HG02798 (cell line): ENCODE measurements around the gene PHF13.
"Not testable (repeated sequence)": the region's sequence is repeated elsewhere in the genome, so short reads cannot be mapped to it uniquely, and the experiment has no call there.

Source experiments
- ATAC-seq: cut with Tn5 transposase; IDR thresholded peaks from one replicate; pipeline ENCODE4 v1.9.1; 2021; ENCODE audit warnings: mild to moderate bottlenecking; ENCODE audit not compliant: unreplicated experiment, poor library complexity

The PHF13 gene

GRCh38 chr1:6627031-6627430, 13.5 kb downstream of the PHF13 start:
- no peak for ATAC-seq

- no peak for ATAC-seq
Measured at GRCh38 chr1:6627841-6628545, 14.5 kb downstream of the PHF13 start.

GRCh38 chr1:6628971-6629479, 15.5 kb downstream of the PHF13 start:
- no peak for ATAC-seq

- no peak for ATAC-seq
Measured at GRCh38 chr1:6630027-6630426, 16.5 kb downstream of the PHF13 start.

- no peak for ATAC-seq
Measured at GRCh38 chr1:6631058-6631457, 17.5 kb downstream of the PHF13 start.

GRCh38 chr1:6632588-6633514, 19.3 kb downstream of the PHF13 start:
- no peak for ATAC-seq

GRCh38 chr1:6634371-6635052, 21.0 kb downstream of the PHF13 start:
- no peak for ATAC-seq

GRCh38 chr1:6635161-6635909, 21.8 kb downstream of the PHF13 start:
- no peak for ATAC-seq

- no peak for ATAC-seq
Measured at GRCh38 chr1:6635910-6636760, 22.6 kb downstream of the PHF13 start.

- not testable (repeated sequence) for ATAC-seq
Measured at GRCh38 chr1:6636778-6637177, 23.2 kb downstream of the PHF13 start.

GRCh38 chr1:6637770-6638169, 24.2 kb downstream of the PHF13 start:
- no peak for ATAC-seq

- ATAC-seq: no peak
Measured at GRCh38 chr1:6638226-6638625, 24.7 kb downstream of the PHF13 start.

GRCh38 chr1:6640867-6641266, 27.3 kb downstream of the PHF13 start:
- not testable (repeated sequence) for ATAC-seq

GRCh38 chr1:6645018-6645417, 31.5 kb downstream of the PHF13 start:
- no peak for ATAC-seq

- no peak for ATAC-seq
Measured at GRCh38 chr1:6646499-6647148, 33.1 kb downstream of the PHF13 start.

GRCh38 chr1:6648556-6648955, 35.0 kb downstream of the PHF13 start:
- no peak for ATAC-seq

GRCh38 chr1:6651909-6652308, 38.4 kb downstream of the PHF13 start:
- no peak for ATAC-seq

- no peak for ATAC-seq
Measured at GRCh38 chr1:6652986-6653385, 39.5 kb downstream of the PHF13 start.
